Smooth muscle cell (in vitro differentiated cells): ENCODE data around the gene AIF1. TPM values are rescaled to one million over a fixed set of nuclear protein-coding genes. Genes with fewer than 3 reads are reported as not detected.

Experiments used
- DNase-seq: peaks from one replicate; lab custom pipeline; 2025; ENCODE audit not compliant: unreplicated experiment; lab: John Stamatoyannopoulos, UW
- H2AFZ ChIP-seq: fragments of 200-600 bp; sonication (generic); 2 replicates; pipeline ENCODE4 v1.6.0; 2016; ENCODE audit warnings: antibody characterized with exemption, low read depth, mild to moderate bottlenecking
- H3F3A ChIP-seq: fragments of 200-600 bp; sonication (generic); 2 replicates; pipeline ENCODE4 v1.6.0; 2017; ENCODE audit warnings: antibody characterized with exemption, low read depth
- H3K27ac ChIP-seq: fragments of 200-600 bp; sonication (generic); 2 replicates; pipeline ENCODE4 v1.5.1; 2016; ENCODE audit warnings: low read depth, mild to moderate bottlenecking
- H3K27me3 ChIP-seq: fragments of 200-600 bp; sonication (generic); 2 replicates; pipeline ENCODE4 v1.6.1; 2016; ENCODE audit warnings: low read depth, mild to moderate bottlenecking
- H3K36me3 ChIP-seq: fragments of 200-600 bp; sonication (generic); 2 replicates; pipeline ENCODE4 v1.5.1; 2016; ENCODE audit warnings: low read depth
- H3K4me1 ChIP-seq: fragments of 200-600 bp; sonication (generic); 2 replicates; pipeline ENCODE4 v1.5.1; 2016; ENCODE audit warnings: low read depth
- H3K4me2 ChIP-seq: fragments of 200-600 bp; sonication (generic); 2 replicates; pipeline ENCODE4 v1.6.0; 2016; ENCODE audit warnings: mild to moderate bottlenecking
- H3K4me3 ChIP-seq: fragments of 200-600 bp; sonication (generic); 2 replicates; pipeline ENCODE4 v1.5.1; 2016; ENCODE audit warnings: mild to moderate bottlenecking
- H3K79me2 ChIP-seq: fragments of 200-600 bp; sonication (generic); 2 replicates; pipeline ENCODE4 v1.6.0; 2016; ENCODE audit warnings: low read depth, mild to moderate bottlenecking
- H3K9ac ChIP-seq: fragments of 200-600 bp; sonication (generic); 2 replicates; pipeline ENCODE4 v1.6.0; 2016; ENCODE audit warnings: low read depth
- H3K9me3 ChIP-seq: fragments of 200-600 bp; sonication (generic); replicated peaks from 2 replicates; pipeline ENCODE4 v1.5.1; 2016; ENCODE audit warnings: low read depth
- H4K20me1 ChIP-seq: fragments of 200-600 bp; sonication (generic); 2 replicates; pipeline ENCODE4 v1.6.0; 2016; ENCODE audit warnings: low read depth
- CTCF ChIP-seq: fragments of 200-600 bp; sonication (generic); IDR thresholded peaks from 2 replicates; pipeline ENCODE4 v1.5.1; 2017; ENCODE audit warnings: borderline replicate concordance, mild to moderate bottlenecking, antibody characterized with exemption; ENCODE audit not compliant: insufficient read depth, poor library complexity, severe bottlenecking
- WGBS: methylation state at CpG from one replicate; pipeline ENCODE4 v1.1.7; 2016; ENCODE audit warnings: low lambda C conversion rate; 5-methylcytosine and 5-hydroxymethylcytosine counted together
- polyA plus RNA-seq: library from polyadenylated mRNA; unstranded; fragments of >200 nt; fragmentation: Nextera tagmentation; extraction: Ambion mirVana; gene quantifications from 2 replicates; pipeline ENCODE4 v1.2.1, GENCODE V29; 2016
- total RNA-seq: library from RNA; depleted of rRNA; stranded (reverse); fragments of >200 nt; gene quantifications from 2 replicates; pipeline ENCODE4 v1.2.3, GENCODE V29; 2014

Gene AIF1
- total and polyA plus RNA-seq, 2 experiments from 2014 or later, result not detected

- H3K79me2 ChIP-seq, result peaks cover 49% of the 10 kb centered on the region
- peak within 1 kb of the TSS; percentile 97 for H3K4me2 ChIP-seq
- WGBS, result under 1% methylated on average over 29 of the region's 67 CpGs
- peak within 1 kb of the TSS; percentile 93 for H3K9ac ChIP-seq
- no peaks in the 10 kb centered on the region for H3K27me3 ChIP-seq
- peaks cover 11% of the 10 kb centered on the region for H3F3A ChIP-seq
- TF ChIP-seq CTCF, result no peak
- peaks cover 13% of the 10 kb centered on the region for H3K4me1 ChIP-seq
- H3K27ac ChIP-seq, result peak within 1 kb of the TSS; percentile 98
- H3K9me3 ChIP-seq, result no peaks in the 10 kb centered on the region
- peaks cover 46% of the 10 kb centered on the region for H4K20me1 ChIP-seq
- DNase-seq, result peak; percentile 97
- H2AFZ ChIP-seq, result peak within 1 kb of the TSS; percentile 47
- peaks cover 9% of the 10 kb centered on the region for H3K36me3 ChIP-seq
- peak within 1 kb of the TSS; percentile 85 for H3K4me3 ChIP-seq
These were observed 5.7 kb downstream of the AIF1 start, which contains the start of gene PRRC2A for GRCh38 chr6:31620586-31621319. PRRC2A (plus strand) TSS chr6:31620715; CDS start chr6:31622790, 2,075 bp downstream.

- peak overlapping the region; percentile 24 for H2AFZ ChIP-seq
- H3K36me3 ChIP-seq, result peaks cover 9% of the 10 kb centered on the region
- peak overlapping the region; percentile 93 for H3K9ac ChIP-seq
- no peak for TF ChIP-seq CTCF
- H3K27me3 ChIP-seq, result no peaks in the 10 kb centered on the region
- H3K4me1 ChIP-seq, result peaks cover 13% of the 10 kb centered on the region
- peaks cover 11% of the 10 kb centered on the region for H3F3A ChIP-seq
- peaks cover 53% of the 10 kb centered on the region for H4K20me1 ChIP-seq
- H3K9me3 ChIP-seq, result no peaks in the 10 kb centered on the region
- 2% methylated on average over 15 of the region's 15 CpGs for WGBS
- H3K4me3 ChIP-seq, result peak overlapping the region; percentile 85
- H3K4me2 ChIP-seq, result peak overlapping the region; percentile 97
- no peak for DNase-seq
- peaks cover 56% of the 10 kb centered on the region for H3K79me2 ChIP-seq
- H3K27ac ChIP-seq, result peak overlapping the region; percentile 98
These were observed 6.4 kb downstream of the AIF1 start for GRCh38 chr6:31621320-31621939.

GRCh38 chr6:31621991-31622390 lies 7.0 kb downstream of the AIF1 start:
- Histone ChIP-seq H2AFZ (no peak overlapping the region), H3K9ac (peak overlapping the region; percentile 93), H3K79me2 (peaks cover 62% of the 10 kb centered on the region), H3K4me2 (peak overlapping the region; percentile 97), H3K4me1 (peaks cover 13% of the 10 kb centered on the region), H3K36me3 (peaks cover 9% of the 10 kb centered on the region), H3K9me3 (no peaks in the 10 kb centered on the region), H3K4me3 (peak overlapping the region; percentile 85), H3K27ac (peak overlapping the region; percentile 98), H4K20me1 (peaks cover 59% of the 10 kb centered on the region), H3K27me3 (no peaks in the 10 kb centered on the region), H3F3A (peaks cover 11% of the 10 kb centered on the region)
- TF ChIP-seq CTCF, result no peak
- no peak for DNase-seq
- WGBS, result 8% methylated on average over 4 of the region's 4 CpGs
